ENCODE data around the gene RAVER2.
A peak's percentile ranks its signal among the peaks of the same experiment; 100 is the strongest.

The RAVER2 gene

DNA sequence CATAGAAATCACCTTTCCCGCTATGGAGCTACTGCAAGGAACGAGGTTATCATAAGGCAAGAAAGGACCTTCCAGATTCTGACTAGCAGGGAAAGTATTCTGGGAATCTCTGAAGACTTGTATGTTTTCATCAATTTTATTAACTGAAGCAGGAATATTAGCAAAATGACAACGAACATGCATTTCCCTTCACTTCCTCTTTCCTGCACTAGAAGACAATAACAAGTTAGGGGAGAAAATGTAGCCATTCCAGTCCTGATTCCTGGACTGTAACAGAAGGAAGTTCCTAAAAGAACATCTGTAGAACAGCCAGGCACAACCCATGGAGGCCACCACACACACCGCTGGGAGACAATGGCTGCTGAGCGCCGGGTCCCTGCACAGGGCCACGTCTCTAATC is 106.8 kb downstream of the RAVER2 start:
- H3K27ac Mint-ChIP-seq, result no peak overlapping the region
- no peaks in the 10 kb centered on the region for H3K4me1 Mint-ChIP-seq (ENCODE audit: low read depth)
- no peaks in the 10 kb centered on the region for H3K9me3 Mint-ChIP-seq
- DNase-seq (ENCODE audit: low spot score), result no peak
- no peaks in the 10 kb centered on the region for H3K27me3 Mint-ChIP-seq (ENCODE audit: low read depth)
- peaks cover 59% of the 10 kb centered on the region for H3K36me3 Mint-ChIP-seq (ENCODE audit: low read depth)
- no peak overlapping the region for H3K4me3 Mint-ChIP-seq

DNA sequence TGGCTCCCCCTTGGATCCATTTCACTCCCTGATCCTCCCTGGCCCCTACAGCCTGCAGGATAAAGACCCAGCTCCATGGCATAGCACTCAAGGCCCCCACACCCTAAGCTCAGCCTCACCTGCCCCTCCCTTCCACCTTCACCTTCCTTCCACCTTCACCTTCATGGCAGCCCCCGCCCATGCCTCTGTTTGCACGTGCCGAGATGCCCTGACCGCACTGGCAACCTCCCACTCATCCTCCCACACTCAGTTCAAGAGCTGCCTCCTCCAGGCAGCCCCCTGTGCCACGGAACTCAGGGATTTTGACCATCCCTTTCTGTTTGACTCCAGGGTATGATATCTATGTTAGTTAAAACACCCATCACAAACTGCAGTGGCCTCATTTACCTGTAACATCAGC is 109.8 kb downstream of the RAVER2 start:
- Mint-ChIP-seq H3K27me3 (ENCODE audit: low read depth) (no peaks in the 10 kb centered on the region), H3K4me3 (no peak overlapping the region), H3K36me3 (ENCODE audit: low read depth) (peaks cover 74% of the 10 kb centered on the region), H3K9me3 (no peaks in the 10 kb centered on the region), H3K4me1 (ENCODE audit: low read depth) (no peaks in the 10 kb centered on the region), H3K27ac (peak overlapping the region; percentile 52)
- DNase-seq (ENCODE audit: low spot score), result no peak

DNA sequence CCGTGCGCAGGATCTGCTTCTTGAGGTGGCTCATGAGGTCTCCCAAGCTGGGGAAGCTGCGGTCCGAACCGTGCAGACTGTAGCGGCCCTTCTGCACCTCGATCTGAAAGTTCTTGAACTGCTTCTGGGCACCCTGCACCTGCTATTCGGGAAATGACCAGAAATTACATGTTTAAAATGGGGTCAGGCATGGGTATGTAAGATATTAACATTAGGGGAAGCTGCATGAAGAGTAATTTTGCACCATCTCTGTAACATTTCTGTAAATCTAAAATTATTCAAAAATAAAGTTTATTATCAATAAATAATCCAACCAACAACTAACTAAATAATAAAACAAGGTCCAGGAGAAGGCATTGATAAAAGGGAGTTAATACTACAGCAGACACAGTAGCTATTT is 110.7 kb downstream of the RAVER2 start:
- Mint-ChIP-seq H3K4me1 (ENCODE audit: low read depth) (no peaks in the 10 kb centered on the region), H3K36me3 (ENCODE audit: low read depth) (peaks cover 72% of the 10 kb centered on the region), H3K27ac (no peak overlapping the region), H3K27me3 (ENCODE audit: low read depth) (no peaks in the 10 kb centered on the region), H3K9me3 (no peaks in the 10 kb centered on the region), H3K4me3 (no peak overlapping the region)
- no peak for DNase-seq (ENCODE audit: low spot score)

DNA sequence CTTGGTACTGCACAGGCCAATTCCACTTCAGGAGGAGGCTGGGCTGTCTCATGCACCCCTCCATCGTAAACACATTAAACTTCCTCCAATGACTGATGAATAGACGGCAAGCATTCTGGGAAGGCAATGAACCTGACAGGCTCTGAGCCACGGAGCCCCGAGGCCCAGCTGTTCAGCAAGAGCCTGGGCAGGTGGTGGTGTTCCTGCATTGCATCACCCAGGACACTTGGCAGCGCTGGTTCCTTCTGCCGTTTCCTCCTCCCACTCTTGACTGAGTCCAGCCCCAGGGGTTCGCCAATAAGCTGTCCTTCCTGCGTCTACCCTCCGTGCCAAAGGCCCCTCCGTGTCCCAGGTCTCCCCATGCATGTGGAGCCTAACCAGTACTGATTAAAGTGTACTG is 111.7 kb downstream of the RAVER2 start:
- Mint-ChIP-seq H3K27ac (no peak overlapping the region), H3K9me3 (no peaks in the 10 kb centered on the region), H3K4me1 (ENCODE audit: low read depth) (no peaks in the 10 kb centered on the region), H3K27me3 (ENCODE audit: low read depth) (no peaks in the 10 kb centered on the region), H3K4me3 (no peak overlapping the region), H3K36me3 (ENCODE audit: low read depth) (peaks cover 72% of the 10 kb centered on the region)
- DNase-seq (ENCODE audit: low spot score), result no peak

DNA sequence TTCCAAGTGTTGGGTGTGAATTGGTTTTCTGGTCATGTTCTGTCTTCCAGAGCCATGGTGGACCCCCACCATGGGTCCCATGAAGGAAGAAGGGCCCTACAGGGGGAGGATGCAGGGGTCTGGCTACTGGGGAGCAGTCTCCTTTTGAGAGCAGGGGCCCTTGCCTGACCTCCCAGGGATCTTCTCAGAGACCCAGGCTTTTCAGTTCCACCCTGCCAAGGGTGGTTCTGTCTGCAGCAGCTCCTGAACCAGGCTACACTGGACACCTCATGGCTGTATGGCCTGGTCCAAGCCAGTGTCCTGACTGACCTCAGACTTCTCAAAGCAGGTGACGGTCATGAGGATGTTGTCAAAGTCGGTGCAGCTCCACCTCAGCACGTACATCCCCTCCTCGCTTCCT is 112.5 kb downstream of the RAVER2 start:
- Mint-ChIP-seq H3K9me3 (no peaks in the 10 kb centered on the region), H3K36me3 (ENCODE audit: low read depth) (peaks cover 70% of the 10 kb centered on the region)

DNA sequence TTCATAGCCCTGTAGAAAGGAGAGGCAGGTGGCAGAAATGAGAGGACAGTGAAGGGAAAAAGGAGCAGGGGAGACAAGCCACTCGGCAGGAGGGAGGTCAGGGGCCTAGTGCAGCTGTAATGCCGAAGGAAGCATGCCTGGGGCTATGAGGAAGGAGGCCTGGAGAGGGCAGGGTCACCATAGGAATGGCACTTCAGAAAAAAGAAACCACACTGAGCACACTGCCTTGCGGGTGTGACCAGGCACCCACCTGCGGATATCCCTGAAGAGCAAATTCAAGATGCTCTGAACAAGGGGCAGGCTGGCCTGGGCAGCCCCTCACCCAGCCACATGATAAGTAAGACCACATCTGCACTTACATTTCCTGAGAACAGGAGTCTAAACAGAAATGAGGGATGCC is 116.7 kb downstream of the RAVER2 start:
- H3K27ac Mint-ChIP-seq, result no peak overlapping the region
- H3K36me3 Mint-ChIP-seq (ENCODE audit: low read depth), result peaks cover 67% of the 10 kb centered on the region
- H3K4me1 Mint-ChIP-seq (ENCODE audit: low read depth), result peaks cover 17% of the 10 kb centered on the region

More for the DNA sequence above, 112.5 kb downstream of the RAVER2 start:
- no peak for DNase-seq (ENCODE audit: low spot score)
- no peaks in the 10 kb centered on the region for H3K27me3 Mint-ChIP-seq (ENCODE audit: low read depth)
- H3K4me3 Mint-ChIP-seq, result no peak overlapping the region
- H3K4me1 Mint-ChIP-seq (ENCODE audit: low read depth), result no peaks in the 10 kb centered on the region
- H3K27ac Mint-ChIP-seq, result no peak overlapping the region

DNA sequence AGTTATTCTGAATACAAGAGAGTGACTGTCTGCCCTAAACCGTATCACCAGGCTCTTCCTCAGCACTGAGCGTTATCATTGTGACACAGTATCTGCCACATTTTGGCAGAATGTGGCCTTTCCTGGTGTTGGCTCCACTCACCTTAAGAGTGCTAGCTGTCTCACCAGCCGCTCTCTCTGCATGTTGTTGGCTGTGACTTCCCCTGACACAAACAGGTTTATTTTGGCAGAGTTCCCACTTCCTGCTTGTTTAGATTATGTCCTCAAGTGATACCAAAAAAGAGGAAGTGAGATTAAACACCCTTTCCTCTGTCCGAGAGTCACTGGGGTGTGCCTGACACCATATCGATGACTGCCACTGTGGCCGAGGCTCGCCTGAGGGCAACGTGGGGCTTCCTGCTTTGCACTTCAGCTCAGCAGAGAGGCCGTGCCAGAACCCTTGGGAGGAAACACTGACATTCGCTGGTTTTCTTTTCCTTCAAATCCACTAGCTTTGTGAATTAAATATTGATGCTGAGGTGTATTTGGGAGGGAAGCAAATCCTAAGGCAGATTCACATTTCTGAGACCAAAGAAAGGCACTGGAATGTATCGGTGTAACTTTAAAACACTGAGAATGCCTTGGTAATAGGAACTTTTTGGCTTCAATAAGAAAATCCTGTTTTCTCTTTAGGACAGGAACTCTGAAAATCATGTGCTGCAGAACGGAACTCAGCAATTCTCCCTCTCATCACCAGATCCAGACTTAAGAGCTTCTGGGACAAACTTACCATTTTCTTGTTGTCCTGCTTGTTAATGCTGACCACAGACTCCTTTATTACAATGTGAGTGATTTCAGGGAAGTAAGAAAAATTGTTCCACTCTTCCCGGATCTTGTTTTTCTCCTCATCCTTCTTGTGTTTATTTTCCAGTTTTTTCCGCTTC is 119.4 kb downstream of the RAVER2 start:
- peaks cover 17% of the 10 kb centered on the region for H3K4me1 Mint-ChIP-seq (ENCODE audit: low read depth)
- DNase-seq (ENCODE audit: low spot score), result no peak
- H3K4me3 Mint-ChIP-seq, result peak overlapping the region; percentile 39

More for the DNA sequence above, 116.7 kb downstream of the RAVER2 start:
- H3K9me3 Mint-ChIP-seq, result no peaks in the 10 kb centered on the region
- no peaks in the 10 kb centered on the region for H3K27me3 Mint-ChIP-seq (ENCODE audit: low read depth)
- no peak overlapping the region for H3K4me3 Mint-ChIP-seq
- no peak for DNase-seq (ENCODE audit: low spot score)

DNA sequence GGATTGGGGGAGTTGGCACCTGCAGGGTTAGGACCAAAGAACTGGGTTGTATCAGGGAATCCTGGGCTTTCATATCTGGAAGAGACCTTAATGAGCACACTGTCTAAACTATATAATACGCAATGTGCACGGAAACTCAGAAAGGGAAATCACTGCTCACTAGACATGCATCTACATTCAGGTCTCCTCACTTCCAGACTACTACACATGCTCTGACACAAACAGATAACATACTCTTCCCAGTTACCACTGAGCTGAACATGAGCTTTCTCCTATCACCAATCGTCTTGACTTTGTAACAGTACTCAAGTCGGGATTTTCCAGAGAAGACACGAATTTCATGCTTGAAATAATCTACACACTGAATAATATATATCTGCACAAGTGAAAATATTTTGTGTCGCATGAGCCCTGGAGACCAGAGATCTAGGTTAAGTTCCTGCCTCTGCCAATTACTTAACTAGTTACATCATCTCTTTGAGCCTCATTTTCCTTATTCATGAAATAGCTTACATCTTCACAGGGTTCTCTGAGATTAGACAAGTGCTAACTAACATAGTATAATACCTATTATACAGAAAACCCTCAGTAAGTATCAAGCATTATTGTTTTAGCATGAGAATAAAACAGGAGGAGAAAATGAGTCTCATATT is 120.4 kb downstream of the RAVER2 start:
- H3K4me3 Mint-ChIP-seq, result peak overlapping the region; percentile 30
- DNase-seq (ENCODE audit: low spot score), result no peak
- H3K27me3 Mint-ChIP-seq (ENCODE audit: low read depth), result no peaks in the 10 kb centered on the region
- H3K36me3 Mint-ChIP-seq (ENCODE audit: low read depth), result peaks cover 50% of the 10 kb centered on the region
- H3K27ac Mint-ChIP-seq, result peak overlapping the region; percentile 82
- H3K4me1 Mint-ChIP-seq (ENCODE audit: low read depth), result peaks cover 17% of the 10 kb centered on the region
- H3K9me3 Mint-ChIP-seq, result no peaks in the 10 kb centered on the region

More for the DNA sequence above, 119.4 kb downstream of the RAVER2 start:
- Mint-ChIP-seq H3K9me3 (no peaks in the 10 kb centered on the region), H3K36me3 (ENCODE audit: low read depth) (peaks cover 57% of the 10 kb centered on the region), H3K27ac (peak overlapping the region; percentile 82), H3K27me3 (ENCODE audit: low read depth) (no peaks in the 10 kb centered on the region)

DNA sequence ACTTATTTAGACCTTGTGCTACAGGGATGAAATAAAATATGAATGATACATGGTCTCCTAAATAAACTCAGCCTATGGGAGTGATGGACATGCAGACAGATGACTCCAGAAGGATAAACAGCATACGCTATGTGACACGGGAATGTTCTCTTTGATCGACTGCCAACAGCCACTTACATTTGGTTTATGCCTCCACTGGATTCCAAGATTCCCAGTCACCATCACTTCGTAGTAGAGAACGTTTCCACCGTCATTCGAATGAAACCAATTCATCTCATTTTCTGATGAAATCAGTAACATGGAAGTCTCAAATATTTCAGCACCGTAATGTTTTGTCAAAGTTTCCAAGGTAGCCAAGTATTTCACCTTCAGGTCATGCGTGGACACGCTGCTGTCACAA is 121.8 kb downstream of the RAVER2 start:
- peaks cover 19% of the 10 kb centered on the region for H3K4me1 Mint-ChIP-seq (ENCODE audit: low read depth)
- no peak for DNase-seq (ENCODE audit: low spot score)
- no peak overlapping the region for H3K27ac Mint-ChIP-seq

DNA sequence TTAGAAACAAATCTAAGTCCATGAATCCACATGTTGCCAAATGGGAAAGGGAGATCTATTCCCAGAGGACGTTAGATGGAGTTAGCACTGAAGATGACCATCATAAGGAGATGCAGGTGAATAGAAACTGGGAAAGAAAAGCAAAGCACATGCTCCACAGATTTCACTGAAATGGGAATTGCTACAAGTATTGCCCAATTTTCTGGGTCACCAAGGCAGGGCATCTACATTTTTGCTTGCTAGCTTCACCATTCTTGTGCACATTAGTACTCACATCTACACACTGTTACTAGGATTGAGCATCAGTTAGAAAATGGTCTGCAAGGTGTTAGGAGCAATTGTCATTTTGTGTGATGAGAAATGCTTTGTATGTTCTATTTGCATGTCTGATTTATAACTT is 122.4 kb downstream of the RAVER2 start:
- no peak for DNase-seq (ENCODE audit: low spot score)
- Mint-ChIP-seq H3K27me3 (ENCODE audit: low read depth) (no peaks in the 10 kb centered on the region), H3K4me1 (ENCODE audit: low read depth) (peaks cover 19% of the 10 kb centered on the region), H3K36me3 (ENCODE audit: low read depth) (peaks cover 54% of the 10 kb centered on the region), H3K4me3 (no peak overlapping the region), H3K27ac (no peak overlapping the region), H3K9me3 (no peaks in the 10 kb centered on the region)

More for the DNA sequence above, 121.8 kb downstream of the RAVER2 start:
- Mint-ChIP-seq H3K36me3 (ENCODE audit: low read depth) (peaks cover 49% of the 10 kb centered on the region), H3K4me3 (no peak overlapping the region), H3K9me3 (no peaks in the 10 kb centered on the region), H3K27me3 (ENCODE audit: low read depth) (no peaks in the 10 kb centered on the region)

DNA sequence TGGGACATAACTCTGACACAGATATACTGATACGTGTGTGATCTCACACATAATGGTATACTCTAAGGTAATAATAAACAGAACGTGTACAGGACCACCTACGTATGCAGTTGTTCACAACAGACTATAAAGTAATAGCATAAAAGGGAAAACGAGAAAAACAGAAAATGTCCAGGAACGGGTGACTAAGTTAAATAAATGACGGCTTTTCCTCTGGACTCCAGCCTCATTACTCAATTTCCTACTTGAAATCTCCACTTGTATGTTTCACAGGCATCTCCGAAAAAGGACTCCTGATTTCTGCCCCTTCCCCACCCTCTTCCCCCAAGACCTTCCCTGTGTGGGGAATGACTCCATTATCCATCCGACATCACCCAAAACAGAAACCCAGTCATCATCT is 126.4 kb downstream of the RAVER2 start:
- Mint-ChIP-seq H3K4me3 (no peak overlapping the region), H3K4me1 (ENCODE audit: low read depth) (peaks cover 9% of the 10 kb centered on the region), H3K36me3 (ENCODE audit: low read depth) (peaks cover 64% of the 10 kb centered on the region), H3K27ac (peak overlapping the region; percentile 17), H3K27me3 (ENCODE audit: low read depth) (no peaks in the 10 kb centered on the region), H3K9me3 (no peaks in the 10 kb centered on the region)
- no peak for DNase-seq (ENCODE audit: low spot score)

DNA sequence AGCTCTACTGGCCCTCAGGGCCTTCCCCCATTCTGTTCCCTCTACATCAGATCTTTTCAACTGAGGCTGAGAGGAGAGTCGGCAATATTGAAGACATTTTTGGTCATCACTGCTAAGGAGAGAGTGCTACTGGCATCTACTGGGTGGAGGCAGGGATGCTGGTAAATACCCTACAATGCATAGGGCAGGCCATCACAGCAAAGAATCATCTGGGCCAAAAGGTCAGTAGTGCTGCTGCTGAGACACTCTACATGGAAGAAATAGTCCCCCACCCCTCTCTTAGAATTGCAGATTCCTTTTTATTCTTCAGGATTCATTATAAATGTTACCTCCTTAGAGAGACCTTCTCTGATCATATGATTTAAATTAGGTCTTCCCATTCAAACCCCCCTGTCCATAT is 127.2 kb downstream of the RAVER2 start:
- DNase-seq (ENCODE audit: low spot score), result no peak
- Mint-ChIP-seq H3K27ac (peak overlapping the region; percentile 17), H3K4me1 (ENCODE audit: low read depth) (peaks cover 16% of the 10 kb centered on the region), H3K9me3 (no peaks in the 10 kb centered on the region), H3K4me3 (no peak overlapping the region), H3K36me3 (ENCODE audit: low read depth) (peaks cover 62% of the 10 kb centered on the region), H3K27me3 (ENCODE audit: low read depth) (no peaks in the 10 kb centered on the region)

DNA sequence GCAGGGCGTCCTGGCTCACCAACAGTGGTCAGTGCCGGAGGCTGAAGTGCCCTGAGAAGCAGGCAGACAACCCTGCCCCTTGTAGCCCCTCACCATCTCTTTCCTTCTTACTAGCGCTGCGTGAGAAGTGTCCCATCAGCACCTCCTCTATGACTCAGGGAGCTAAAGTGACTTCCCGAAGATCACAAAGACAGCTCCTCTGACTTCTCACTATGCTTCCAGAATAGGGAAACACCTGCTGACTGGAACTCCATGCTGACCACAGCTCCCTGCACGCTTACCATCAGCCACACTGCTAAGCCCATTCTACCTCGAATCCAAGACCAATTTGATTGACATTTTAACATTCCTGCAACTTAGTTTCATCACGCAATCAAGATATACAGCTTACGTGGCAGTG is 128.7 kb downstream of the RAVER2 start:
- no peaks in the 10 kb centered on the region for H3K27me3 Mint-ChIP-seq (ENCODE audit: low read depth)
- H3K4me1 Mint-ChIP-seq (ENCODE audit: low read depth), result peaks cover 29% of the 10 kb centered on the region
- no peak overlapping the region for H3K4me3 Mint-ChIP-seq
- H3K27ac Mint-ChIP-seq, result no peak overlapping the region
- DNase-seq (ENCODE audit: low spot score), result no peak
- H3K9me3 Mint-ChIP-seq, result no peaks in the 10 kb centered on the region
- H3K36me3 Mint-ChIP-seq (ENCODE audit: low read depth), result peaks cover 71% of the 10 kb centered on the region

DNA sequence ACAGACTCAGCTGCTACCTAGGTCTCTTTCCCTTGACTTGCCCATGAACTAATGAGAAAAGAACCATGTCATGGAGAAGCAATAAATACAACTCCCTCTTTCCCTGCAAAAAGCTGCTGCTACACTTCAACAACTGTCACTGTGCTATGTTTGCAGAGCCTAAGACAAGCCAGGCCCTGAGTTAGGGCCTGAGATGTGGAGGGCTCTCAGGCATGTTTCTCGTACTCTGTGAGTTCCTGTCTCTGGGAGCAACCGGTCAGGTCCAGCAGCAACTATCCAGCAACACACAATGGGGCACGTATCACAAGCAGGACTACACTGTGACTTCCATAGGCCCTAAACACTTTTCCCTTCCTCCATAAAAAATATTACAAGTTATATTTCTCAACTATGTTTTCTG is 129.8 kb downstream of the RAVER2 start:
- Mint-ChIP-seq H3K4me3 (no peak overlapping the region), H3K27ac (no peak overlapping the region), H3K36me3 (ENCODE audit: low read depth) (peaks cover 69% of the 10 kb centered on the region), H3K9me3 (no peaks in the 10 kb centered on the region), H3K27me3 (ENCODE audit: low read depth) (no peaks in the 10 kb centered on the region), H3K4me1 (ENCODE audit: low read depth) (peaks cover 34% of the 10 kb centered on the region)
- DNase-seq (ENCODE audit: low spot score), result no peak

Data from T-helper 2 cell treated with Interferon-gamma antibody and Interleukin-4, amounts not matched to agents 5 μg/mL and 100 μg/mL, for 36 hours (primary cell).